Inferior parietal cortex (tissue), 1 donor: Measurements from ENCODE around the gene CCDC68.
A peak's percentile ranks its signal among the peaks of the same experiment; 100 is the strongest.
"Not testable (repeated sequence)": the region's sequence is repeated elsewhere in the genome, so short reads cannot be mapped to it uniquely, and the experiment has no call there.

ENCODE experiments used
- DNase-seq: peaks from one replicate; pipeline ENCODE4 v3.0.0-alpha.2; 2016; ENCODE audit errors: extremely low spot score

The CCDC68 gene, protein sequence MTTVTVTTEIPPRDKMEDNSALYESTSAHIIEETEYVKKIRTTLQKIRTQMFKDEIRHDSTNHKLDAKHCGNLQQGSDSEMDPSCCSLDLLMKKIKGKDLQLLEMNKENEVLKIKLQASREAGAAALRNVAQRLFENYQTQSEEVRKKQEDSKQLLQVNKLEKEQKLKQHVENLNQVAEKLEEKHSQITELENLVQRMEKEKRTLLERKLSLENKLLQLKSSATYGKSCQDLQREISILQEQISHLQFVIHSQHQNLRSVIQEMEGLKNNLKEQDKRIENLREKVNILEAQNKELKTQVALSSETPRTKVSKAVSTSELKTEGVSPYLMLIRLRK

DNA sequence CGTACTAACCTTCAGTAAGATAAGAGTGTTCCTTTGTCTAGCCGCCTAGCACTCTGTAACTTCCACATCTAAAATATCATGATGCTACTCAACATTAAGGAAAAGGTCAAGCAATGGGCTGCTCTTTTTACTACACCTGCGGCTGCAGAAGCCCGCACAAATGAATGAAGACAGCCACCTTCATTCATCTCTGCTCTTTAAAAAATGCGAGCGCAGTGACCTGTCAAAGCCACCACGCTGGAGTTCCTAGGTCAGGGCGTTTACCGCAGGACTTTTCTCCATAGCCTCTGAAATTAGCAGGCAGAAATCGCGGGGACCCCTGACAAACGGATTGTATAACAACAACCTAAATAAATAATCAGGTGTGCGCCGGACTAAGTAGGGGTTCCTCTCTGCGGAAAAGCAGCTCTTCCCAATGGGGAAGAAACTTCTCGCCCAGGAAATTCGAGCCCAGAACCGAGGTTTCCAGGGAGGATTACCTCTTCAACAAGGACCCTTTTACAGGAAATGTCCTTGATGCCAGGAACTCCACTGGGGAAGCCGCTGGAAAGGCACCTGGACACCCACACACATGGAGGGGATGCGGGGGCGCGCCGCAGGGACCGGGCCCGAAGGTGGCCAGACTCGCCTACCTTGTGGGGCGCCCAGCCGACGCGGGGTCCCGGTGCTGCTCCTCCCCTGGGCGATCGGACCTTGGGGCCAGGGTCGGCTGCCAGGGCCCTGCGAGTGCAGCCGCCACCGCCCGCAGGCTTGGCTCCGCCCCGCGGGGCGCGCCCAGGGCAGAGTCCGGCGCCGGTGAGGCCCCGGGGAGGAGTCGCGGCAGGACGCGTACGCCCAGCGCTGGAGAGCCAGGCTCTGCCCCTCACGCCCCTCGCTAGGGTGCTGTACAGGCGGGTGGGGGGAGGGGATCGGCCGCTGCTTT lies at the start of gene CCDC68:
TSS of gene CCDC68 (minus strand) at position 758 of the 922 bp plus-strand sequence. CDS start 16,670 bp downstream, outside the sequence.
- no peak for DNase-seq

DNA sequence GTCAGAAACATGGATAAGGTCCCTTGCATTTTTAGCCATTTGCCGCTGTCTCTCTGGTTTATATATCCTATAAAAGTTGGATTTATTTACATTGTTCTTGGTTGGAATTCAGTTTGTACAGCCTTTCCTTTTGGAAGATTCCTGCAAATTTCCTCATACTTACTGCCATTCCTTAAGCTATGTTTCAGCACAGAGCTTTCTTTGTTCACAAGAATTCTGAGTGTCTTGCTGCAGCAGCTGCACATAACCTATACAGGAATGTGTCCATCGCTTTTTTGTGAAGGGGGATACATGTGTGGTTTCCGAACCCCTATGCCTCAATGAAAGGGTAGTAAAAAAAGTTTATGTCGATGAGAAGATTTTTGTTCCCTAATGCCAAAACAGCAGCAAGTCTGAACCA lies 48.3 kb upstream of the CCDC68 start:
- DNase-seq = no peak

DNA sequence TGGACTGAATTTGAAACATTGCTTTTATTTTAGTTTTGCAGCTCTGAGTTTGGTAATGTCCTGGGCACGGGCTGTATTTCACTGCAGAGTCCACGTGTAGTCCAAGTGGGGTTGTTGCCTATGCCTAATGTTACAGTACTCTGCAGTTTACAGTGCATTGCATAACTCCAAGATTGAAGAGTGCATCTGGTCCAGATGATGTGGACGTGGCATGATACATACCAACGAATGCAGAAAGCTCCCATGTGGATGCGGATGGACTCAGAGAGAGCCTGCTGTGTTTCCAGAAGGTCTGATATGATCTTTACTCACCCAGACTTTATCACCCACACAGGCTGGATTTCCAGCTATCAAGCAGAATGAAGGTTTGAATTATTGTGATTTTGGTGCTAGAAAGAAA lies 44.4 kb upstream of the CCDC68 start:
- DNase-seq = no peak

DNA sequence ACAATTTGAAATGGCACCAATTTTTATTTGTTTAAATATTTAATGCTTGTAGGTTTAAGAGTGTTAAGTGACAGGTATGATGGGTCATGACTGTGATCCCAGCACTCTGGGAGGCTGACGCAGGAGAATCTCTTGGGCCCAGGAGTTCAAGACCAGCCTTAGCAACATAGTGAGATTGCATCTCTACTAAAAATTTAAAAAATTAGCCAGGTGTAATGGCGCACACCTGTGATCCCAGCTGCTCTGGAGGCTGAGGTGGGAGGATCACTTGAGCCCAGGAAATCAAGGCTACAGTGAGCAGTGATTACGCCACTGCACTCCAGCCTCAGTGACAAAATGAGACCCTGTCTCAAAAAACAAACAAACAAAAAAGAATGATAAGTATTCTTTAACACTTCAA lies 43.0 kb upstream of the CCDC68 start:
- DNase-seq = no peak

DNA sequence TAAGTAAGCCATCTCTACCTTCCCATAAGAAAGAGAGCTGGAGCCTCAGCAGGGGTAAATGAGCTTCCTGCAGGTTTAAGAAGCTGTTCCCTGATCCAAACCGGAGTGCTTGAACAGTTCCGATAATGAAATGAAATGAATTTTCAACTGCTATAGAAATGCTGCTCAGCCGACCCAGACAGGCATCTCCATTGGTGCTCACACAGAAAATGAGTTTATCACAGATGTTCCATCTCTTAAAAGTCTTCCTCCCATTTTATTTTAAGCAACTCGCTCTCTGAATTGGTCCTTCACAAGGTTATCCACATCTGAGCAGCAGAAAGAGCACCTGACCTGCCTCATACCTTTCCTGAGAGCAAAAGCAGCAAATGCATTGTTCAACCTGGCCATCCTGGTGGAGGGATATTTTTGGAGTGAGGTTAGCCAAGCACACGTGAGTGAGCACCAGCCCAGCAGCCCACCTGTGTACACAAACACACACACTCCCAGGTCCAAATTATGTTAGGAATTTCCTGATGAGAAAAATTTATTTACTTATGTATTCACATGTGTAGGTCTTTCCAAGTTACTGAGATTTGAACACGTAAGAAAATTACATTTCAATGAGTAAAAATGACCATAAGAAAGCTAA lies 42.2 kb upstream of the CCDC68 start:
- no peak for DNase-seq

DNA sequence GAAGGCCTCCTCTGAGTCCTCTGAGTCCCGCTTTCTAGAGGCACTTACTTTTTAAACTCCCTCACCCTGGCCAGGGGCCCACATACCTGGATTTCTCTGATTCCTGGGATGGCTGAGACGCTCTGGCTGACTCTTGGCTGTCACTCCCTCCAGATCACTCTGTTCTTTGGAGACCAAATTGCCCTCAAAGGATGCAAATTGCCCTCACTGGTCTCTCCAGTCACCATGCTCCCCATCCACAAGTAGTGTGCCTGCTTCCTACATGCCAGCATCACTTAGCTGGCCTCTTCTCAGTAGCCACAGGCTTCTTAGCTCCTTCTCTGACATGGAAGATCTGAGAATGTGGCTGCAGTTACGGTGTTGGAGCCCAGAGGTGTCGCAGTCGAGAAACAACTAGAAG lies 41.3 kb upstream of the CCDC68 start:
- no peak for DNase-seq

DNA sequence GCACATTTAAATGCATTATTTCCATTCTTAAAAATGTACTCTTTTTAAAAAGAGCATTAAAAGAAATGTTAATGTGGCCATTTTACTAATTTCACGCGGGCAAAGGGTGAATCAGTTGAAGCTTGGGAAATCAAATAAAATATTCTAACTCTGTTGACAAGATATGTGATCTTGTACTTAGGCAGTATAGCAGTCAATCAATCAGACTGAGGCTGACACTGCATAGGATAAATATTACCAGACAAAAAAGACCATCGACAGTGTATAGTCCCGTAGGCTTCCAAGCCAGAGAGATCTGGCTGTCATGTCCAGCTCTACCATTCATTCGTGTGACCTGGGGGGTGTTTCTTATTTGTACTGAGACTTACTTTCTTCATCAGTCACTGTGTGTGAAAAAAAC lies 39.8 kb upstream of the CCDC68 start:
- no peak for DNase-seq

DNA sequence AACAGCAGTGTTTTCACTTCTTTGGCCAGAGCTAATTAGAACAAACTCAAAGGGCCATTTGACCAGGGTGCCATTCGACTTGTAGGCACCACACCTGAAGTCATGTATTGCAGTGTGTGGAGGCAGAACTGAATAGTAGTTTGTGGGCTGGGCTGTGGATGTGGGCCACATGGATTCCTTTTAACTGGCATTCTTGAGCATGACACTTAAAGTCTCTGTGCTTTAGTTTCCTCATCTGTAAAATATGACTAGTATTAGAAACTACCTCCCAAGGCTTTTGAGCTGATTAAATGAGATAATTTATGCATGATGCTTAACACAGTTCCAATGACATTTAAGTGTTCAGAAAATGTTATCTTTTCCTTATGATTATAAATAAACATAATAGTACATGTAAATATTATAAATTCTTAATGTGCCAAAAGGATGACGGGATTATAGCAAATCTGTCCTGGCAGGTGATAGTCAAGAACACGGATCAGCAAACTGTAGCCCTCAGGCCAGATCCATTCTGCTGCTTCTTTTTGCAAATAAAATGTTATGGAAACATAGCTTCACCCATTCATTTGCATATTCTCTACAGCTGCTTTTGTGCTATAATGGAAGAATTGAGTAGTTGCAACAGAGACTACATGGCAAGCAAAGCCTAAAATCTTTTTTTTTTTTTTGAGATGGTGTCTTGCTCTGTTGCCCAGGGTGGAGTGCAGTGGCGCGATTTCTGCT lies 36.3 kb upstream of the CCDC68 start:
- no peak for DNase-seq

DNA sequence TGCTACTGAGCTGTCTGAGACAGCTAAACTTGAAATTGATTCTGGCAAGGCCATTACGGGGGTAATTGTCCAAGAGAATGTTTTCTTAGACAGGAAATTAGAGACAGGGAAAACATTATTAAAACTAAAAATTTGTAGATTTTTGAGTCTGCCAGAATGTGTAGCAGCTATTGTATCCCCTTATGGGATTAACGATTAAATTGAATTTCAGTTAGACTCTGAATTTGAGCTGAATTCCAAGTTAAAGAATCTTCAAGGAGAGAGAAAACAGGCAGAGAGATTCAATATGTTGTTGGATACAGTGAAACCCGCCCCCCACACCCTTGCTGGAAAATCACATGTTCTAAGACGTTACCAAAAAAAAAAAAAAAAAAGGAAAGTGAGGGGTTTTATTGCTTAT lies 32.7 kb upstream of the CCDC68 start:
- no peak for DNase-seq

DNA sequence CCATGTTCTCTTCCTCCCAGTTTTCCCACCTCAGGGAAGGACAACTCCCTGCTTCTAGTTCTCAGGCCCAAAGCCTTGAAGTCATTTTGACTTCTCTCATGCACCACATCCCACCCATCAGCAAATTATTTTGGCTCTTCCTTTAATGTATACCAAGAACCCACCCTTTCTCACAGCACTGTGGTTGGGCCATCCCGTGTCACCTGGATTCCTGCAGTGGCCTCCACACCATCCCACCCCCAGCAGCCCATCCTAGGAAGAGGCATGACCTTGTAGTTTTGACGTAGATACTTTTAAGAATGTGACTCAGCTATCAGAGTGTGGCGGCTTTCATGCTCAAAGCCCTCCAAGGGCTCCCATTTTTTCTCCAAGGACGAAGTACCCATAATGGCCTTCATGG lies 25.6 kb upstream of the CCDC68 start:
- no peak for DNase-seq

DNA sequence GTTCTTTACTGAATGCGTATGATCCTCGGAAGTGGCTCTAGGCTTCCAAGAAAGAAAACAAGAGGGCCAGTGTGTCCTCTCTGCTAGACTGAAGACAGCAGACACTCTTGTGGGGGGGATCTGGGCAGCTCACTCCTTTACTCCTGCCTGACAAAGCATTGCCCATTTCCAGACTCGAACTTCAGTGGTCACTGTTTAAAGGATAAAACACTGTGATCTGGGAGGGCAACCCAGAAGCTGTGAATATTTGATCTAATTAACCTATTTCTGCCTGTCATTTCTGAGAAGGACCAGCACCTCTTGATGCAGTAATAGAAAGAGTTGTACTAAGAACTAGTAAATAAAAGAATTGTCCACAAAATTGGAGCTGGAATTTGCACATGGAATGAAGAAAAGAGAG lies 24.5 kb upstream of the CCDC68 start:
- no peak for DNase-seq

DNA sequence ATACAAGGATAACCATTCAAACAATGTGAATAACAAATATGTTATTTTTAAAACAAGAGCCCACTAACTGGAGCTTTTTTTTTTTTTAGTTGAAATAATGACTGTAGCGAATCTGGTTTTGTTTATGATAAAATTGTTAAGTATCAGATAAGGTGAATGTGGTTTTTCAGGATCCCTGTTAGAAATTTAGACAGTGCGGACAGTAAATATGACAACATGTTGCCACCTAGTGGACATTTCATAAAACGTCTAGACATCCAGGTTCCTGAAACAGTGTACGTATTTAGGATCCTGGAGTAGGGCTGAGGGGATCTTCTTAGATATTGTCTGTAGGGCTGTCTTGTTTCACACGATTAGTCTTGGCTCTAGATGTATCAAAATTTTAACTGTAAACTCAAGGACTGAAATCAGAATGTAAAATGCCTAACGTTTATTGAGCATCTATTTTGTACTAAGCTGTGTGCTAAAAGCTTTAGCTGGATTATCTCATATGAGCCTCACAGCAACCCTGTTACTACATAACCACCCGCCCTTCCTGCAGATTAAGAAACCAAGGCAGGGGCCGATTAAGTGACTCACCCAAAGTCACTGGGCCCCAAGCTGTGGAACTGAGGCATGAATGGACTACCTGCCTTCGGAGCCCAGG lies 23.9 kb upstream of the CCDC68 start:
- DNase-seq = peak; percentile 71

DNA sequence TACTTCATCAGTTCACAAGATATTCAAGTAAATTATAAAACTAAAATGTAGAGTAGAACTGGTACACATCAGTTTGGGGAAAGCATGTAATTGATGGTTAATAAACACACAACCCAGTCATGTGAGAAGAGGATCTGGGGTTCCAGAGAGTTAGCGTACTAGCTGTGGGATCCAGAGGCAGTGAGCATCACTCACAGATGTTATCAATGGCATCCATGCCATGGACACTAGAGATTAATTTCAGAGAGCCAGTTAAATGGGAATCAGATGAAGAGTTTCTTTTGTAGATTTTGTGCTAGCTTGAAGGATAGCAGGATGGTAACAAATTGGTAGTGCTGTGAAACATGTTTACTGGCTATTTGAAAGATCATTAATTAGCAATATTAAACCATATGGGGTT lies 21.8 kb upstream of the CCDC68 start:
- no peak for DNase-seq

DNA sequence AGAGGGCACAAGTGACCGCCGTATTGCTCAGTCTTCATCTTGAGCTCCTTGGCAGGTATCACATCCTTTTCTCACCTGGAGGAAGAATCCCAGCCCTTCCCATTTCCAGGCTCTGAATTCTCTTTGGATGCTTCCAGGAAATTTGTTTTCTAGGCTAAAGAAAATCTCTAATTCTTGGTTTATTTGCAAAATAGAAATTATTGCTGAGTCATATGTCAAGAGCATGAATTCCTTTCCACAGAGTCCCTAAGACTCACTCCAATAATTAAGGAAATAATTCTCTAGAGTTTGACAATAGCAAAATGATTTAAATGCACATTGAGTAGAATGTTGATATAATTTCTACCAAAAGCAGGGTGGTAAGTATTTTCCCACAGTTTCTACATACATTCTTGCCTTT lies 16.3 kb upstream of the CCDC68 start:
- DNase-seq = no peak

DNA sequence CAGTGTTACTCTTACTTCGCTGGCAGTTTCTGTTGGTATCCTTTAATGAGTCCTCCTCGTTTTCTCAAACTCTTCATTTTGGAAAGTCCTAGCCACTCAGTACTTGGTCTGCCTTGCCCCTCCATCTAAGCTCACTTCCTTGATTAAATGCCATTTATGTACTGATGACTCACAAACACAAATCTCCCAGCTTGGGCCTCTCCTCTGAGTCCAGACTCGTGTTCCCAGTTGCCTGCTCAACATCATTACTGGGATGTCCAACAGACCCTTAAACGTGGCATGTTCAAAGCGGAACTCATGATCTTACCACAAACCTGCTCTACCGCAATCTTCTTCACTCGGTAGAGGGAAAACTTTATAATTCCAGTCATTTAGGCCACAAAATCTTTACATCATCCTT lies 13.8 kb upstream of the CCDC68 start:
- no peak for DNase-seq

DNA sequence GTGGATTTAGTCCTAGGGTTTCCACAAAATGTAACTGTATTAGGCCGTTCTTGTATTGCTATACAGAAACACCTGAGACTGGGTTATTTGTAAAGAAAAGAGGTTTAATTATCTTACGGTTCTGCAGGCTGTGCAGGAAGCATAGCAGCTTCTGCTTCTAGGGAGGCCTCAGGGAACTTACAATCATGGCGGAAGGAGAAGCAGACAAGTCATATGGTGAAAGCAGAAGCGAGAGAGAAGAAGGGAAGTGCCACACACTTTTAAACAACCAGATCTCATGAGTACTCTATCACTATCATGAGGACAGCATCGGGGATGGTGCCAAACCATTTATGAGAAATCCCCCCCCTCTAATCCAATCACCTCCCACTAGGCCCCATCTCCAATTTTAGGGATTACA lies 9.5 kb upstream of the CCDC68 start:
- no peak for DNase-seq

DNA sequence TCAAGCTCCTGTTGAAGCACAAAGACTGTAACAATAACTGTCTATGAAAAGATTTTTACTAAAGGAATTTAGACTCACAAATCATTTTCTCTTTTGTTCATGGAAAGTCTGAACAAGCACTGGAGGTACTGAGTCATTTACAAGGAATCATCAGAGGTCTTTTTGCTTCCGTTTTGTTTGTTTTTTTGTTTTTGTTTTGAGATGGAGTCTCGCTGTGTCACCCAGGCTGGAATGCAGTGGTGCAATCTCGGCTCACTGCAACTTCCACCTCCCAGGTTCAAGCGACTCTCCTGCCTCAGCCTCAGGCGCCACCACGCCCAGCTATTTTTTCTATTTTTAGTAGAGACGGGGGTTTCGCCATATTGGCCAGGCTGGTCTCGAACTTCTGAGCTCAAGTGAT lies 9.0 kb upstream of the CCDC68 start:
- not testable (repeated sequence) for DNase-seq

DNA sequence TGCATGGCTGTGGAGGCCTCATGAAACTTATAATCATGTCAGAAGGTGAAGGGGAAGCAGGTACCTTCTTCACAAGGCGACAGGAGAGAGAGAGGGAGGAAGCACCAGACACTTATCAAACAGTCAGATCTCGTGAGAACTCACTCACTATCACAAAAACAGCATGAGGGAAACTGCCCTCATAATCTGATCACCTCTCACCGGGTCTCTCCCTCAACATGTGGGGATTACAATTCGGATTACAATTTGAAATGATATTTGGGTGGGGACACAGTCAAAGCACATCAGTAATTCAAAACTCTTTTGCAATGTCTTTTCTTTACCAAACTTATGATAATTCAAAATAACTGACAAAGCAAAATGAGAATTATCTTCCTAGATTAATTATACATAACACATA lies 8.5 kb upstream of the CCDC68 start:
- DNase-seq = no peak

DNA sequence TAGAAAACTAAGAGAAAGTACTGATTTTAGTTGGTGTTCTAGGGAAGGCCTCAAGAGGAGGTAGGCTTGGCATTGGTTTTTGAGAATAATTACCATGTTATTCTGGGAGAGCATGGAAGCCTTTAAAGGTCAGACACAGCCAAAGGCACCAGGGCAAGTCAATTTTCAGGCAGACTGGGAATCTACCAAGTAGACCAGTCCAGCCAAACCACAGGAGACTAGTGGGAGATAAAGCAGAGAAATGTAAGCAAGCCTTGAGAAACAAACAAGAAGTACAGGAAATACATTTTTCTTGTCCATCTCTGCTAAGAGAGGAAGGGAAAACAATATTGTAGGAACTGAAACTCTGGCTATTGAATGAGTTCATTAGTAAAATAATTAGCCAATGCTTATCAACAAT lies 5.5 kb upstream of the CCDC68 start:
- no peak for DNase-seq

DNA sequence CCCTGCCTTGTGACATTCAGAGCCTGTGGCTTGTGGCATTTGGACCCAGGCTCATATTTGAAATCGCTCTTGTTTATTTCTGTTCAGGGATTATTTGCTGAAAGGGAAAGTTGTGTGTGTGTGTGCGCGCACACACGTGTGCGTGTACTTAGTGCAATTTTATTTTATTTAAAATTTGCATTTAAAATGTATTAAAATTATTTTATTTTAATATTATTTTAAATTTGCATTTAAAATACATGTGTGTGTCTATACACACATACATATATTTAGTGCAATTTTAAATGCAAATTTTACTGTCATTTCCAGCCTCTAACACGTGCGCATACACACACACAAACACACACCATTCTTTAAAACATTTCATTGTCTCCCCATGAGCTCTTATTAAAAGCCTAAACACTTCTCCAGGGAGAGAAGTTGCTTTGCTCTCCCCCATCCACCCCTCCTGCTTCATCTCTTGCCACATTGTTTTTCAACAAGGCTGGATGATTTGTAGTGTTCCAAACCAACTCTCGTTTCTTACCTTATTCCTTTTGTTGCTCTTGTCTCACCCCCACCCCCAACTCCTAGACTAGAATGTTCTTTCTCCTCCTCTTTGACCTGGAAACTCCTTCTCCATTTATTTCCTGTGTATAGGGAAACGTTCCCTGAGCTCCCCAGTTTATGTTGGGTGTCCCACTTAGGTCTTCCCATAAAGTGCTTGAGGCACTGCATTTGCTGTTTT lies 3.8 kb upstream of the CCDC68 start:
- DNase-seq = no peak

DNA sequence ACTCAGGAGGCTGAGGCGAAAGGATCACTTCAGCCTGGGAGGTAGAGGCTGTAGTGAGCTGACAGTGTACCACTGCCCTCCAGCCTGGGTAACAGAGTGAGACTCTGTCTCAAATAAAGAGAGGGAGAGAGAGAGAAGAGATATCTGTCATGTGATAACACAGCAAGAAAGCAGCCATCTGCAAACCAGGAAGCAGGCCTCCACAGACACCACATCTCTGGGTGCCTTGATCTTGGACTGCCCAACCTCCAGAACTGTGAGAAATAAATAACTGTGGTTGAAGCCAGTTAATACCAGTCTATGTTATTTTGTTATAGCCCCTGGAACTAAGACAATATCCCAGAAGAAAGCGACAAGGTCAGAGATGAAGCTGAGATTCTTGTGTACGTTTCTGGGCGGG lies 2.6 kb upstream of the CCDC68 start:
- no peak for DNase-seq
